GM23338 (cell line): Measurements from ENCODE around the gene CD72.

Source experiments
- CREB1 ChIP-seq: fragments of 250-450 bp; sonication (Bioruptor Pico); IDR thresholded peaks from 2 replicates; pipeline ENCODE4 v1.5.0; 2020; ENCODE audit warnings: low read depth, mild to moderate bottlenecking, moderate library complexity
- CTCF ChIP-seq, 2 experiments: fragments of 200-600 bp in 1 of 2; sonication (generic) in 1 of 2; conservative IDR thresholded peaks; 2 replicates each; pipeline versions ENCODE4 v1.5.1 to v1.6.1; 2016 to 2017; ENCODE audit warnings: antibody characterized with exemption in 2 of 2, low read depth in 2 of 2, mild to moderate bottlenecking in 2 of 2, moderate library complexity in 1 of 2
- EZH2 ChIP-seq: fragments of 200-600 bp; sonication (generic); IDR thresholded peaks from one replicate; pipeline ENCODE4 v1.8.0; 2017; ENCODE audit warnings: antibody characterized with exemption, mild to moderate bottlenecking, low read depth; ENCODE audit not compliant: unreplicated experiment
- EZH2phosphoT487 ChIP-seq: fragments of 200-600 bp; sonication (generic); IDR thresholded peaks from one replicate; pipeline ENCODE4 v1.8.1; 2018; ENCODE audit warnings: antibody characterized with exemption; ENCODE audit not compliant: unreplicated experiment
- JUNB ChIP-seq: IDR thresholded peaks from one replicate; pipeline ENCODE4 v1.6.1; 2016; ENCODE audit warnings: antibody characterized with exemption; ENCODE audit not compliant: unreplicated experiment
- NANOG ChIP-seq: IDR thresholded peaks from 2 replicates; pipeline ENCODE4 v1.6.1; 2016; ENCODE audit warnings: antibody characterized with exemption, borderline replicate concordance
- POLR2AphosphoS5 ChIP-seq: IDR thresholded peaks from 2 replicates; pipeline ENCODE4 v1.6.1; 2016; ENCODE audit warnings: antibody characterized with exemption, low read depth
- REST ChIP-seq: IDR thresholded peaks from one replicate; pipeline ENCODE4 v1.6.1; 2018; ENCODE audit warnings: antibody characterized with exemption; ENCODE audit not compliant: unreplicated experiment
- ZNF114 ChIP-seq: fragments of 250-450 bp; sonication (Bioruptor Pico); IDR thresholded peaks from 2 replicates; pipeline ENCODE4 v1.5.0; 2020; ENCODE audit warnings: mild to moderate bottlenecking, moderate library complexity

GRCh38 chr9:35646533-35647265 lies 28.5 kb upstream of the CD72 start:
- TF ChIP-seq CTCF (conservative IDR thresholded peaks at IDR 0.05; ENCODE audit: low read depth in 2 of 2) (peak; percentile 57 to 95), POLR2AphosphoS5 (peak; percentile 69), EZH2 (no peak), EZH2phosphoT487 (no peak), CREB1 (peak; percentile 59), NANOG (no peak), REST (no peak), JUNB (no peak), ZNF114 (CRISPR knock-in tag) (no peak)
